ENCODE measurements around the gene ISG15. TPM values are rescaled to one million over a fixed set of nuclear protein-coding genes. Genes with fewer than 3 reads are reported as not detected.

Gene ISG15
- total and polyA plus RNA-seq, 9 of the 15 experiments (the other 6 are each of a cell fraction or from before 2014, with no cell fraction given): 0.40 to 58.3 (median 12.2) TPM

DNA sequence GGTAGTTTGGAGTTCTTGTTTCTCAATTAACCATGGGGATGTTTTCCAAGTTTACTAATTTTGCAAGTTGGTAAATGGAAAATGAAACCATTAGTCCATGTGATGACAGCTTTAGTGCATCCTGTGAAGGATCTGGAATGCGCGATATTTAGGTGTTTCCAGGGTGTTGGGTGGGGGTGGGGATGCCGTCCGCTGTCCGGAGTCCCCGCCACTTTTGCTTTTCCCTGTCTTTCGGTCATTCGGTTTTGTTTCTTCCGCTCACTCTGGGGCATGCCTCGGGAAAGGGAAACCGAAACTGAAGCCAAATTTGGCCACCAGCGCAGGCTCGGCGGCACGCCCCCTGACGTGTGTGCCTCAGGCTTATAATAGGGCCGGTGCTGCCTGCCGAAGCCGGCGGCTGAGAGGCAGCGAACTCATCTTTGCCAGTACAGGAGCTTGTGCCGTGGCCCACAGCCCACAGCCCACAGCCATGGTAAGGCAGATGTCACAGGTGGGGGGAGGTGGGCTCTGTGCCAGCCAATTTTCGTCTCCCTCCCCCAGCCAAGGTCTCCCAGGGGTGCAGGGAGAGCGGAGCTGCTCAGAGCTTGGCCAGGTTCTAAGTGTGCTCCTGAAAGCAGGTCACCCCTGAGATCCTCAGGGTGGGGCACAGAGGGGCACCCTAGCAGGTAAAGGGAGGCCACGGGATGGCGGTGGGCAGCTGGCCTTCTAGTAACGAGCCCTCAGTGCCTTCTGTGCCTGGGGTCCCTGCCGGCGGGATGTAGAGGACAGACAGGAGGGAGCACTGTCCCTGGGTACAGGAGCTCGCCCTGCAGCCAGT lies at the start of gene ISG15 (continued):
- TF ChIP-seq GTF3C2 (IDR thresholded peaks at IDR 0.05; ENCODE audit: borderline replicate concordance, extremely low read depth, insufficient read length) (no peak), FOS (IDR thresholded peaks at IDR 0.05; ENCODE audit: extremely low read depth, insufficient read length) (no peak), BACH1 (tag; IDR thresholded peaks at IDR 0.05) (no peak), SIX5 (IDR thresholded peaks at IDR 0.05; ENCODE audit: borderline replicate concordance in 1 of 2, insufficient read depth in 1 of 2, low read depth in 1 of 2, low read length in 2 of 2) (no peak), KDM4B (IDR thresholded peaks at IDR 0.05; ENCODE audit: borderline replicate concordance in 2 of 2, low read depth in 1 of 2) (no peak; a peak in 1 of 4 replicates), SRSF3 (IDR thresholded peaks at IDR 0.05; ENCODE audit: insufficient read depth, low read length) (no peak), TFAM (CRISPR knock-in tag; conservative IDR thresholded peaks at IDR 0.05) (no peak), HMG20A (CRISPR knock-in tag; conservative IDR thresholded peaks at IDR 0.05) (no peak), STAT5A (IDR thresholded peaks at IDR 0.05; ENCODE audit: borderline replicate concordance, low read length) (peak; percentile 20; the same call in 1 of the 2 replicates), ZNF316 (IDR thresholded peaks at IDR 0.05) (no peak), ZNF75A (CRISPR knock-in tag; IDR thresholded peaks at IDR 0.05) (no peak), ETV1 (tag; conservative IDR thresholded peaks at IDR 0.05; ENCODE audit: low read depth) (peak; percentile 90), KDM5B (IDR thresholded peaks at IDR 0.05; ENCODE audit: insufficient replicate concordance, low read depth, low read length) (peak; percentile 72), E2F1 (CRISPR knock-in tag; IDR thresholded peaks at IDR 0.05) (no peak), CREBBP (IDR thresholded peaks at IDR 0.05; ENCODE audit: low read depth, low read length) (no peak), ZBED1 (IDR thresholded peaks at IDR 0.05) (no peak), HNRNPUL1 (IDR thresholded peaks at IDR 0.05; ENCODE audit: low read length) (no peak), BCL6 (CRISPR knock-in tag; IDR thresholded peaks at IDR 0.05) (no peak), EHMT2 (IDR thresholded peaks at IDR 0.05) (no peak), NFIC (IDR thresholded peaks at IDR 0.05) (peak; percentile 64), PCBP2 (IDR thresholded peaks at IDR 0.05; ENCODE audit: low read depth, low read length, poor library complexity, severe bottlenecking) (no peak), ZNF583 (CRISPR knock-in tag; IDR thresholded peaks at IDR 0.05) (no peak), SP2 (IDR thresholded peaks at IDR 0.05; ENCODE audit: extremely low read depth, low read depth, low read length, poor library complexity, severe bottlenecking) (no peak), PCBP1 (IDR thresholded peaks at IDR 0.05; ENCODE audit: low read depth, low read length, poor library complexity, severe bottlenecking) (no peak), ZFP30 (CRISPR knock-in tag; IDR thresholded peaks at IDR 0.05; ENCODE audit: borderline replicate concordance) (no peak), DNMT1 (IDR thresholded peaks at IDR 0.05) (no peak)
